Kidney capillary endothelial cell (primary cell): Measurements from ENCODE around the gene CHCHD6.
A peak's percentile ranks its signal among the peaks of the same experiment; 100 is the strongest.

ENCODE experiments used
- DNase-seq: peaks from one replicate; pipeline ENCODE4 v3.0.0-alpha.2; 2018; ENCODE audit warnings: low spot score

The CHCHD6 gene

DNA sequence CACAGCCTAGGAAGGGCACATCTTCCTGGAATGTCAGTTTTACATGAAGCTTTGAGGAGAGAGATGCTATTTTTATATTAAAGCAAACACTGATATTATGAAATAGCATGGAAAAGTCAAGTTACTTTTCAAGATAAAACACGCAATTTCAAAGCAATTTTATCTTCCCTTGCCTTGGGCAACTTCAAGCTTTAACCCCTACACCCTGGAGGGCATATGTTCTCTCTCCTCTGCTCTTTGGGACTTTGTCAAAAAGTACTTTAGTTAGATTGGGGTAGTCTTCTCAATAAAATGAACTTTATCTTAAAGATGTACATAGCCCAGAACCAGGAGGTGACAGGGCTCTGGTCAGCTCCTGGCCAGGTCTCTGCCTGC lies 192.0 kb downstream of the CHCHD6 start:
- DNase-seq: no peak

DNA sequence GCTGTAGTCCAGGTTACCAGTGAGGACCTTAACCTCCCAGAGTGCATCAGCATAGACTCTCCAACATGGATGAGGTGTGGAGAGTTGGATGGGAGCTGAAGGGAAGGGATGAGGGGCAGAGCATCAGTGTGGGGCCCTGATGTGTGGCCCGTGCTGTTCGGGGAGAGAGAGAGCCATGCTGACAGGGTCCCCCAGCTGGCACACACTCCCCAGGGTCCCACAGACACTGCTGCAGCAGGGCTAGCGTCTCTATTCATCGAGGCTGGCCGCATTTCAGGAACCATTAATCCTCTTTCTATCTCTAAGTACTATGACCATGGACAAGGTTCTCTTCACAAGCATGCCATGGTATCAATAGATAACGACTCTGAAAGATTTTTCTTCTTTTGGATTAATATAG lies 192.9 kb downstream of the CHCHD6 start:
- no peak for DNase-seq

DNA sequence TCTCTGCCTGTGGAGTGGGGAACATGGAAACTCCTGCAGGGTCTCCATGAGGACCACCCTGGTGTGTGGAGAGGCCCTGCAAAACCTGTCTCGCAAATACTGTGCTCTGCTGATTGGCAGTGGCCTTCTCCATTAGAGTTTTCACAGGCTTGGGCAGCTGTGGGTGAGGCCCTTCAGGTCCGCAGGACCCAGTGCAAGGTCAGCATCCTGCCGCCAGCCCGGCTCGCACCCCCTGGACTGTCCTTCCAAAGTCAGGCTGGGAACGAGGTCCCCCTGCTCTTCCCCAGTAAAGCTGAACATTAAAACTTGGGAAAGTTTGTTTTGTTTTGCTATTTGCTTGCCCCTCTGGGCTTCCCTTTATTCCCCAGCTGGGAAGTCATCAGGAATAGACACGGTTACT lies 193.9 kb downstream of the CHCHD6 start:
- no peak for DNase-seq

DNA sequence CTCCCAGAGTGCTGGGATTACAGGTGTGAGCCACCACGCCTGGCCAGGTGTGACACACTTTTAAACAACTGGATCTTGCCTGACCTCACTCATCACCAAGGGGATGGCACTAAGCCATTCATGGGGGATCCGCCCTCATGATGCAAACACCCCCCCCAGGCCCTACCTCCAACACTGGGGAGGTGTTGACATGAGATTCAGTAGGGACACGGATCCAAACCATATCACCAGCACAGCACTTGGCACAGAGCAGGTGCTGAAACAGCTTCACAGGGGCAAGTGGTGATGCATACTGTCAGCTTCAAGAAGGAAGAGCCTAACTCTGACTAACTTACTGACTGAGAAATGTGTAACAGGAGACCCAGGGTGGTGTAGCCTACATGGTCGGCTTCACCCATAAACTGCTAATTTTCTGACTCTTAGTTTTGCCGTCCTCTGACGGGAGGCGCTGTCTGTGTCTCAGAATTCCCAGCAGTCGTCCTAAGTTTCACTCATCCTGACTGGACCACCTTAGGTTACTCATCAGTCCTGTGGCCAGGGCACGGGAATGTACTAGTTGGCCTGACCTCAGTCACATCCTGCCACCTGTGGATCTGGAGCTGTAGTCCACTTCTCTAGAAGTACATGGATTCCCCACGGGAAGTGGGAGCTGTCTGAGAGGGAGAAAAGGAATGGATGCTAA lies 197.0 kb downstream of the CHCHD6 start:
- DNase-seq: no peak

DNA sequence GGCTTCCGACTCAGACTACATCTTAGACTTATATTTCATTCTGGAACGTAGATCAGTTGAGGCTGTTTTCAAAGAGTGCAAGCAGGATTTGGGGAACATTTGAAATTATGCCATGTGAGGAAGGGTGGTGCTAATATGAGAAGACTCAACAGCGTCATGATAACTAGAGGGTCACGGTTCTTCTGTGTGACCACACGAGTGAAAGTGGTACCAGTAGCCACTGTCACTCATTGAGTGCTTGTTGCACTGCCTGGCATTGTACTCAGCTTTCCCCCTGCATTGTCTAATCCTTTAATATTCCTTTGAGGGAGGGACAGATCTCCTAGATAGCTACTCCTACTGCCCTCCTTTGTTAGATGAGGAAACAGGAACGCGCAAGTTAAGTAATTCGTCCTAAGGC lies 197.6 kb downstream of the CHCHD6 start:
- no peak for DNase-seq

DNA sequence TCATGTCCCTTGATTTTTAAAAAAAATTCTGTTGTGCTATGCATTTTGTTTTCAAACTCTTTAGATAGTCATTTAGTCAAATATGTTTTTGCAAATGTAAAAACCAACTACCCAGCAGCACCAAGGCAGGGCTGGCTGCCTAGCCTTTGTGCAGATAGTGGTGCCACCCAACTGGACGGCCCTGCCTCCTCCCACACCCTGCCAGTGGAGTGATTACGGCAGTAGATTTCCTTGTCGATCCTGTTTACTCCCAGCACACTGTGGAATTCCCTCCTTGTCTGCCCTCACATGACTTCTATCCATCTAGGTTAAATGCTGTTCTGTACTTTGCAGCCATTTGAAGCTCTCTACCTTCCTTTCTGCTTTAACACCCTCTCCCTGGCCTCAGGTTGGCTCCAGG lies 199.5 kb downstream of the CHCHD6 start:
- DNase-seq: no peak

DNA sequence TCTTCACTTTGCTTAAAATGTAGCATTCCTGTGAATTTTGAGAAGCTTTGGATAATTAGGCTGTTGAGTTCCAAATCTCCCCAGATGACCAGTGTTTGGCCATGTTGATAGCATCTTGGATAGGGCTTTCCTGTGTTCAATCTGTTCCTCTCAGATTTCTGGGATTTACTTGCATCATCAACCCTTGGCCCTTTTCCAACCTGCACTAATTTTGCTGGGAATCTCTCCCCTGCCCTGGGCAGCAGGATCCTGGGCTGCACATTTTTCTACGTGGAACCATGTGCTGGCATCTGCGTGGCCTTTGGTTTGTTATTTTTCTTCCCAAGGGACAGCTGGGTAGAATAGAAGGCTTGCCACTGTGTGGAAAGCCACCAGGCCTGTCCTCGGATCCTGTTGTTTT lies 203.5 kb downstream of the CHCHD6 start:
- DNase-seq: no peak

DNA sequence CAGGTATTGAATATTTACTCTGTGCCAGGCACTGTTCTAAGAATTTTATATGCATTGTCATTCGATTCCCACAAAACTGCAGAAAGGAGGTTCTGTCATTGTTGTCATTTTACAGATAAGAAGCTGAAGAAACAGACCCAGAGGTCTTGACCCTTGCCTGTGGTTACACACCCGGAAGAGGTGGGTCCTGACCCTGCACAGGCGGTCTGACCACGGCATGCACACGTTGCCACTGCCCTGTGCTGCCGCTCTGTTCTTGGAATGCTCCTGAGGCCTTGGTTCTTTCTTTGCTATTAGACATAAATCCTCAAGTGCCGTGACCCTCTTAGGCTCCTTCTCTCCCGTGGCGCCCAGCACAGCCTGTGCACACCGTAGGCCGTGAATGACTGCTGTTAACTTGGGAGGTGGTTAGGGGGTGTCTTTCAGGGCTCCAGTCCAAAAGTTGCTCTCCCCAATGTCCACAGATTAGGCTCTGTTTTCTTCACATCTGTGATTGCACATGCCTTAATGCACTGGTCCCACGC lies 204.8 kb downstream of the CHCHD6 start:
- no peak for DNase-seq

DNA sequence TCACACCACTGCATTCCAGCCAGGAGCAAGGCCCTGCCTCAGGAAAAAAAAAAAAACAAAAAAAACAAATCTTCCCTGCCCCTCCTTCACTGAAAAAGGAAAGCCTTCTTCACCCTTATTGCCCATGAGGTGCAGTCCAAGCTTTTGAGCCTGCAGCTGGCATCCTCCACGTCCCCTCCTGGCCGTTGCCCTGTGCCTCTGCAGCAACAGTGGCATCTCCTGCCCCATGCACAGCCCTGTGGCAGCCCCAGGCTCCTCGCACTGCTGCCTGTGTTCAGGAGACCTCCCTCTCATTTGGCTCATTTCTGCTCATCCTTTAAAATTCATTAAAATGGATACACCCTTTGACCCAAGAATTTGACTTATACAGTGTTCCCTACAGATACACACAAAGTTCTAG lies 206.2 kb downstream of the CHCHD6 start:
- DNase-seq: no peak

DNA sequence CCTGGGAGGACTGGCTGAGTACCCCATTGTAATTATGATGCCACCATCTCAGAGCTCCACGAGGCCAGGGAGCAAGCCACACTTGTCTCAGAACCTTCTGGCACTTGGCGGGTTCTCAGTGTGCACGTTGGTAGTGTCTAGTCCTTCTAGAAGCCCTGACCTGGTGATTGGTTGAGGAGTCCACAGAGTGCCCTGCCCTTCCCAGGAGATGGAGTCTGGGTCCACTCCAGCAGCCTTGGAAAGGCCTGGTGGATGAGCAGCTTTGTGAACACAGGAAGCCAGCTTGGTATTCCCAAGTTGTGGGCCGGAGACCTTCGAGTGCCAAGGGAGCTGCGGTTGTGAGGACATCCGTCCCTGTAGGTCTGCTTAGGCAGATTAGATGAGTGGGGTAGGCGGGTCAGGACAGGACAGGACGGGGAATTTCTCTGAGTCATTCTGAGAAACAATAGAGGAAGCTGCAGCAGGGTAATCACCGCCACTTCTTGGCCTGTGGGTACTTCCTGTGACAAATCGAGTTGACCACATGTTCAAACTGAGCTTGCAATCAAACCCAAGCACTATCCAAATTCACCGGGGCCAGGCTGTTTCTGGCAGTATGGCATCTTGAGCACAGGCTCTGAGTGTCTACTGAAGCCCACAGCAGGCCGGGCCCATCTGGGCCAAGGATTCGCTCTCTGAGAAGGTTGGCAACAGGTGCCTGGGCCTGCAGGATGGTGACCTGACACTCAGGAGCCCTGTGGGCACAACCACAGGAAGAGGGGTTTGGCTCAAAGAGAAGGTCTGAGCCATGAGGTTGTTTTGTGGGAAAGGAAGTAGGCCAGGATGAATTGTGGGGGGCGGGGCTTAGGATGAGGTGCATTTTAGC lies 207.4 kb downstream of the CHCHD6 start:
- peak; percentile 100 for DNase-seq

DNA sequence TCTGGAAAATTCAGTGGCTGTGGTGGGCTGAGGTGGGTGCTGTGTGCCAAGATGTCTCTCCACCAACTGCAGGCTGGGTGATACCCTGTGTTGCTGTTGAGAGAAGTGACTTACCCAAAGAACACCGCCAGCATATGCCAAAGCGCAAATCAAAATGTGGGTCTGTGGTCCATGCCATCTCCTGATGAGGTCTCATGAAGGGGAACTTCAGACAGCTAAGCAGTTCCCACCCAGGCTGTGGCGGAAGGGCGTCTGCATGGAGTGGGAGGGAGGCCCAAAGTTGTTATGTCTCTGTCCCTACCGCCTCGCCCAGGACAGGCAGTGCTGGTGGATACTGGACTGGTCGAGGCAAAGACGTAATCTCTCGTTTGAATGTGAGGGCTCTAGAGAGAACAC lies 208.0 kb downstream of the CHCHD6 start:
- no peak for DNase-seq

DNA sequence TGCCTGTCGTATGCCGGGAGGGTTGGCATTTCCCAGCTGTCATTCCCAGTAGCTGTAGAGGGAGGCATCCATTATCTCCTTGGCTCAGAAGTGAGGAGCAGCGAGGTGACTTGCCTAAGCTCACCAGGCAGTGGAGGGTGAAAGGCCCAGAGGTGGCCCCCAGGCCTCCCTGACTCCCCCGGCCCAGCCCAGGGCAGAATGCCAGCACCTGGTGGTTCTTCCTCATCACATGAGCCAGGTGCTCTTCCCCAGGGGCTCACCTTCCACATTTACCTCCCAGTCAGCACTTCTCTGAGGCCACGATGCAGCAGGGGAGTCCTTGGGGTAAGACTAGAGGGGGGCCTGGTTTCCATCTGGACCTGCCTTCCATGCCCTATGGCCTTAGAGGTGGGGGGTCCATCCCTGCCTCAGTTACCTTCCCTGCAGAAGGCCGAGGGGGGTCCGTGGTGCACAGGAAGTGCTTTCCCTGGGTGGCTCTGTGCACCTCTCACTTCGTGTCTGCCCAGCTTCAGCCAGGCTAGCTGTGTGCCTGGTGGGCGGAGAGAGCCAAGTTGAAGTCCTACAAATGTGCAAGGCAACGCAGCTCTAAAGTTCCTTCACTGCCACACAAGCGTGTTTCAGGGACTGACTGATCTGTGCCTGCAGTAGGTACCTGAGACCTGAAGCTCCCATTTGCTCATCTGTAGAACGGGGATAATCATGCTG lies 208.6 kb downstream of the CHCHD6 start:
- no peak for DNase-seq

DNA sequence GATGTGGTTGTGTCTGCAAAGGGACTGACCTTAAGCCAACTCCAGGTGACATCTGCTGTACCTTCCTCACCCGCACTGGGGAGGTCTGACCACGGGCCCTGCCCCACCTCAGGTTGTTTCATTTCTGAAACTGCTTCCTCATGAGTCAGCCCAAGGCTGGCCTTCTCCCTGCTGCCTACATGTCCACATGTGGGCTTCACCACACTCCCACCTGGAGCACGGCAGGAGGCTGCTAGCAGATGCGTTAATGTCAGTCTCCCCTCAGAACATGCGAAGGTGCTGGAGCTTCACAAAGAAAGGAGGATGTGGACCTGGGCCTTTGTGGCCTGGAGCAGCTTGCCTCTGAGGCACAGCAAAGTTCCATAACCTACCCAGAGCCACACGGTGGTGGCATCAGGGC lies 209.5 kb downstream of the CHCHD6 start:
- DNase-seq: no peak

DNA sequence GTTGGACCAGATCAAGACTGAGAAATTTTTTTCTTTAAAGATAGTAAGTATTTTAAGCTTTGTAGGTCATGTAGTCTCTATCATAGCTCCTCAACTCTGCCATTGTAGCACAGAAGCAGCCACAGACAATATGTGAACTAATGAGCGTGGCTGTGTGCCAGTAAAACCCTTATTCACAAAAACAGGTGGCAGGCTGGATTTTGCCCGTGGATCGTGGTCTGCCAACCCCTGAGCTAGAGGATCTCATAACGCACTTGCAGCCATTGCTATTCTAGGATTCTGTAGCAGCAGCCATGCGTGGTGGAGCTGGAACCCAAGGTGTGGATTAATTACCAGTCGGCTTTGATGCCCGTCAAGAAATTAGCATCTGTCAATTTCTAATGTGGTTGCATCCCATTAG lies 210.2 kb downstream of the CHCHD6 start:
- DNase-seq: no peak

DNA sequence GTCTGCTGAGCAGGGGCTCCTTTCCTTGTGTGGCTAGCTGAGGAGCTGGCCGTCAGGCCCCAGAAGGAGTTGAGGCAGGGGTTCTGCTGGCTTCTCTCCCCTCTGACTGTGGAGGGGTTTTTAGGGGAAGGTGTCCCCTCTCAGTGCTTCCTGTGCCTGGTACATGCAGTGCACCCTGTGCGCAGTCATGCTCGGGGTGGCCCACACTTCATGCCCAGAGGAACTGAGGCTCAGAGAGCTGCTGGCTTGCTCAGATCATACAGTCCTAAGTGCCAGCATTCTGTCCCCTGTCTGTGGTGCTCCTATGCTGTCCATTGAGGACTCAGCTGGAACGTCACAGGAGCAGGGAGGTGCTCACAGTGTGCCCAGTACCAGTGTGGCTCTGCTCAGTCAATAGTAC lies 211.0 kb downstream of the CHCHD6 start:
- no peak for DNase-seq

DNA sequence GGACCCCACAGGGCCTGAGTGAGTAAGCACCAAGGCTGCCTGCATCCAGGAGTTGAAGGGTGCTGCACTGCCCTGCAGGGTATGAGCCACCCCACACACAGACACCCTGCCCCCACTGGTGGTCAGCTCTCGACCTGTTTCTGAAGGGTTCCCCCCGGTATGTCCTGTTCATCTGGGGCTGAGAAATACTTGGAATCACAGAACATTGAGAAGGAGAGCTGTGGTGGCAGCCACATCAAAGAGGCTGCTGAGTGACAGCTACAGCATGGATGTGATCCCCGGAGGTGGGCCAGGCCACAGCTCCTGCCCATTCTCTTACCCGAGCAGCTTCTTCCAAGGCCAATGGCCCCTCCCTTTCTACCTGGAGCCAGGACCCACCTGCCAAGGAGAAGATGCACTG lies 212.5 kb downstream of the CHCHD6 start:
- DNase-seq: no peak

DNA sequence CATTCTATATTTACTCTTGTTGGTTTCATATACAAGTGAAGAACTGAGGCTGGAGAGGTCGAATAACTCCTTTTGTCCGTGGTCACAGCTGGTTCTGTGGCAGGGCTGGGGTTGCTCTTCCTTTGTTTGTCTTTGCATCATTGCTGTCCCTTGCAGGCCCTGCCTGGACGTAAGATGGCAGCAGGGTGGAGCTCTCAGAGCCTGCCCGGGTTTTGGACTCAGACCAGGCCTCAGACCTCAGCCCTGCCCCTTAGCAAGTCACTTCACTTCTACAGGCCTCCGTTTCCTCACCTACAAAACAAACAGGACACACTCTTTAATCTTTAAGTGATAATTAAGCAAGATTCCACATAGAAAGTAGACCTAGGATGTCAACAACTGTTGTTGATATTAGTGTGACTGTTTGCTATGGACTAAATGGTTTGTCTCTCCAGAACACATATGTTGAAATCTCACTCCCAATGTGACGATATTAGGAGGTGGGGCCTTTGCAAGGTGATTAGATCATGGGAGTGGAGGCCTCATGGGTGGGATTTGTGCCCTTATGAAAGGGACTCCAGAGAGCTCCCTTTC lies 213.3 kb downstream of the CHCHD6 start:
- no peak for DNase-seq

DNA sequence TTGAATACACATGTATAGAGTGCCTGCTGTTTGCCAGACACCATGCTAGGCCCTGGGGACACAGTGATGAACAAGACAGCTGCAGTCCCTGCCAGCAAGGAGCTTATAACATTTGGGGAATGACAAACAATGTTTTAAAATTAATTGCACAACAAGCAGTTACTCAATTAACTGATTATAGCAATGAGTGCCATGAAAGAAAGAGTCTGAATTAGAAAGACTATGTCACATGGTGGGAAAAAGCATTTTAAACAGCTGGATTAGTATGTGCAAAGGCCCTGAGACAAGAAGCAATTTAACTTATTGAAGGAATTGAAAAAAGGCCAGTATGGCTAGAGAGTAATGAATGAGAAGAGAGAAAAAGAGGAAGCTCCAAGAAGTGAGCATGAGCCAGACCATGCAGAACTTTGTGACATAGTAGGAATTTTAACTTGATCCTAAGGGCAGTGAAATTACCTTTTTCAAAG lies 214.3 kb downstream of the CHCHD6 start:
- no peak for DNase-seq

DNA sequence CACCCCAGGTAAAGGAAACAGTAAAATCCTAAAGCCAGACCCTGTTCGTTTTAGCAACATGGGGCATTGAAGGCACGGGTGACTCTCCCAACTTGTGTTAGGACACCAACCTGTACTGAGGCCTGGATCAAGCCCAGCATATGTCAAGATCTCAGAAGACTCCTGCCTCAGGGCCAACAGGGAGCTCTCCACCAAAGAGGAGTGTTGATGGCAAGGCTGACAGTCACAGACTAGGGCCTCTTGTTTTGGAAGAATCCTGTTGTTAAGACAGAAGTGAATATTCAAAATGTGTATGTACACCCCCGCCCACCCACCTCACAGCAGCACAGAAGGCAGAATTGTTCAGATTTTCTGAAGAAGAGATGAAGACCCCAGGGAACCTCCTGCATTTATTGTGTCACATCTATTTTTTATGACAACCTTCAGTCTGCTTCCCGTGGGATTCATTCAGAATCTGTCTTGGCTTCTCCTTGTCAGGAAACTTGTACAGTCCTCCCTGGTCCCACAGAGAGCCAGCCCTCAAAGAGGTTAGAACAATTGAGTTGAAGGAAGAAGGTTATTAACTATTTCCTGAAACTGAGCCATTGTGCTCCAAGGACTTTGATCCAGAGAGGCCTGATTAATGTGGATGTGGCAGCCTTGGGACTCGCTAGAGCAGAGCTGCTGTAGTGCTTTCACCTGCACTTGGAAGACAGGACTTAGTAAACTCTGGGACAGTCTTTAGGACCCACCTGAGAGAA lies 217.2 kb downstream of the CHCHD6 start:
- DNase-seq: peak; percentile 81

DNA sequence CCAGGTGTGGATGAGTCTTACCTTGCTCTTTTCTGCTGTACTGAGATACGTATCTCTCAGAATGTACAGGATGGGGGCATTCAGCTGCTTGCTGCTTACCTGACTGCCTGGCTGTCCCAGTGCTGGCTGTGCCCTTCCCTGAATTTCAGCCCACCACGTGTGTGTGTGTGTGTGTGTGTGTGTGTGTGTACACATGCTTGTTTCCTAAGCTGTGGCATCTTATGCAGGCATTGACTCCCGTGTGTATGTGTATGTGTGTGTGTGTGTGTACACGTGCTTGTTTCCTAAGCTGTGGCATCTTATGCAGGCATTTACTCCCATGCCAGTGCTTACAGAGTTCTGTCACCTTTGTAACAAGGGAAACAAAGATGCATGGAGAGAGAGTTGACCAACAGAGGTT lies 218.4 kb downstream of the CHCHD6 start:
- no peak for DNase-seq

DNA sequence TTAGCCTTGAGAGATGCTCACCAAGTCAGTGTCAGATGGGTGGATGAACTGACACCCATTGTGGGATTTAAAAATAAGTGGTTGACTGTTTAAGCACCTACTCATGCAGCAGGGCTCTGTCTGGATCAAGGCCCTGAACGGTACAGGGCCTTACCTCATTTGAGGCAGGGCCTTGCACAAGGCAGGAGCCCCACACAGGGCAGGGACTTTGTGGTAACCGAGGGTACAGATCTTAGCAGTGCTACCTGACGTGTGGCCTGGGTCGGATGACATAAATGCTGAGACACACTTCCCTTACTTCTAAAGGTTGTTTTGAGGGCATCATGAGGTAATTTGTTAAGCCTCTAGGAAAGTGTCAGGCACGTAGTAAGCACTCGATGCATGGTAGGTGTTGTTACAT lies 219.4 kb downstream of the CHCHD6 start:
- no peak for DNase-seq

DNA sequence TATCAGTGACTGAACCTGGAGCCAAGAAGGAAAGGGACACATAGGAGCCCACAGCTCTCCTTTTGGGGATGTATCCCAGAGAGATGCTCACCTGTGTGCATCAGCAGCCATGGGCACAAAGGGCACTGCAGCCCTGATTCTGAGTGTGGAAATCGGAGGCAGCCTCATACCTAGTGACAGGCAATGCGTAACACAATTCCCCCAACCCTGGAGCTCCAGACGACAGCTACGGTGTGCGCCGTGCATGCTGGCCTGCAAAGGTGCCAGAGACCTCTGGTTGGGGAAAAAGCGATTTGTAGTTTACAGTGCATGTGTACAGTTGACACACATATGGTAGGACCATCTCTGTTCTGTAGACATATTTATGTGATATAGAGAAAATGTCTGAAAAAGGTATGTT lies 219.9 kb downstream of the CHCHD6 start:
- DNase-seq: no peak
